Astrocyte (in vitro differentiated cells and primary cell): Measurements from ENCODE around the gene SH3BGRL. TPM values are rescaled to one million over a fixed set of nuclear protein-coding genes. Genes with fewer than 3 reads are reported as not detected.

Experiments used
- DNase-seq: peaks from one replicate; pipeline ENCODE4 v3.0.0-alpha.2; 2010; ENCODE audit warnings: low read depth
- FAIRE-seq: peaks from 2 replicates; lab custom pipeline; 2011; peaks lifted over from hg19 to GRCh38; lab: Jason Lieb, UNC
- H2AFZ ChIP-seq: 2 replicates; pipeline ENCODE4 v1.6.0; 2012; ENCODE audit warnings: low read depth, low read length, inconsistent platforms
- H3K27ac ChIP-seq: 2 replicates; pipeline ENCODE4 v1.5.1; 2011; ENCODE audit warnings: low read depth, low read length, inconsistent platforms
- H3K27me3 ChIP-seq: 2 replicates; pipeline ENCODE4 v1.6.0; 2011; ENCODE audit warnings: low read length, inconsistent platforms; ENCODE audit not compliant: insufficient read depth
- H3K36me3 ChIP-seq: 2 replicates; pipeline ENCODE4 v1.5.1; 2011; ENCODE audit warnings: low read length, inconsistent platforms; ENCODE audit not compliant: insufficient read depth
- H3K4me1 ChIP-seq: 2 replicates; pipeline ENCODE4 v1.5.1; 2011; ENCODE audit warnings: low read length, inconsistent platforms; ENCODE audit not compliant: insufficient read depth
- H3K4me2 ChIP-seq: 2 replicates; pipeline ENCODE4 v1.6.0; 2012; ENCODE audit warnings: low read length, inconsistent platforms
- H3K4me3 ChIP-seq: 2 replicates; pipeline ENCODE4 v1.5.1; 2011; ENCODE audit warnings: low read depth, mild to moderate bottlenecking, low read length, inconsistent platforms; ENCODE audit not compliant: insufficient read depth
- H3K79me2 ChIP-seq: 2 replicates; pipeline ENCODE4 v1.6.0; 2012; ENCODE audit warnings: mild to moderate bottlenecking, low read length, inconsistent platforms; ENCODE audit not compliant: insufficient read depth
- H3K9ac ChIP-seq: 2 replicates; pipeline ENCODE4 v1.6.0; 2012; ENCODE audit warnings: mild to moderate bottlenecking, low read length, inconsistent platforms
- H3K9me3 ChIP-seq: 2 replicates; pipeline ENCODE4 v1.5.1; 2012; ENCODE audit warnings: low read depth, mild to moderate bottlenecking, low read length, inconsistent platforms; ENCODE audit not compliant: insufficient read depth
- H4K20me1 ChIP-seq: 2 replicates; pipeline ENCODE4 v1.6.0; 2012; ENCODE audit warnings: low read length, inconsistent platforms; ENCODE audit not compliant: insufficient read depth
- H3K27ac Mint-ChIP-seq: one replicate; pipeline ENCODE4 v1.8.0; 2021; ENCODE audit warnings: mild to moderate bottlenecking, mixed read lengths; ENCODE audit not compliant: unreplicated experiment
- H3K27me3 Mint-ChIP-seq: one replicate; pipeline ENCODE4 v1.8.0; 2021; ENCODE audit warnings: low read depth, mixed read lengths; ENCODE audit not compliant: unreplicated experiment
- H3K36me3 Mint-ChIP-seq: one replicate; pipeline ENCODE4 v1.8.0; 2021; ENCODE audit warnings: low read depth, mixed read lengths; ENCODE audit not compliant: unreplicated experiment
- H3K4me1 Mint-ChIP-seq: one replicate; pipeline ENCODE4 v1.8.0; 2021; ENCODE audit warnings: low read depth, mixed read lengths; ENCODE audit not compliant: unreplicated experiment
- H3K4me3 Mint-ChIP-seq: one replicate; pipeline ENCODE4 v1.8.0; 2021; ENCODE audit warnings: mild to moderate bottlenecking, moderate library complexity, mixed read lengths; ENCODE audit not compliant: unreplicated experiment
- H3K9me3 Mint-ChIP-seq: one replicate; pipeline ENCODE4 v1.8.0; 2021; ENCODE audit warnings: mild to moderate bottlenecking, mixed read lengths; ENCODE audit not compliant: unreplicated experiment
- EZH2 ChIP-seq: IDR thresholded peaks from 2 replicates; pipeline ENCODE4 v1.6.1; 2012; ENCODE audit warnings: mild to moderate bottlenecking, low read length, inconsistent platforms; ENCODE audit not compliant: insufficient read depth
- total RNA-seq: library from RNA; stranded (reverse); gene quantifications from 2 replicates; pipeline ENCODE4 v1.2.1, GENCODE V29; 2021
- TF ChIP-seq, protein P1 (sequence below): IDR thresholded peaks from 2 replicates; pipeline ENCODE4 v1.5.1; 2011; ENCODE audit warnings: low read depth, mild to moderate bottlenecking, inconsistent platforms, low read length, moderate library complexity; ENCODE audit not compliant: insufficient read depth

Gene SH3BGRL
- total RNA-seq, 1 donor from 2014 or later, result 132 TPM

DNA sequence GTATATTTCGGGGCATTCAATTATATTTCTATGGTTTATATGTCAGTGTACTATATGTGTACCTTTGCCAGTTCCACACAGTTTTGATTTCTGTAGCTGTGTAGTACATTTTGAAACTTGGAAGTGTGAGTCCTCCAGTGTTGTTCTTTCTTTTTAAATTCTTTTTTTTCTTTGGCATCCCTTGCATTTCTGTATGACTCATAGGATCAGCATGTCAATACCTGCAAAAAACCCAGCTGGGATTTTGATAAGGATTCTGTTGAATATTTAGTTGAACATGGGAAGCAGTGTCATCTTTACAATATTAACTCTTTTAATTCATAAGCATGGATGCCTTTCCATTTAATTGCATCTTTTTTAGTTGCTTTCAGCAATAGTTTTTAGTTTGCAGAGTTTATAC, 100.0 kb downstream of the SH3BGRL start:
- no peaks in the 10 kb centered on the region for H3K4me1 ChIP-seq
- H3K36me3 Mint-ChIP-seq, result no peaks in the 10 kb centered on the region
- no peaks in the 10 kb centered on the region for H3K27me3 ChIP-seq
- no peak overlapping the region for H3K4me3 ChIP-seq
- H3K9ac ChIP-seq, result no peak overlapping the region
- no peaks in the 10 kb centered on the region for H3K27me3 Mint-ChIP-seq
- no peak overlapping the region for H3K4me2 ChIP-seq
- H3K36me3 ChIP-seq, result no peaks in the 10 kb centered on the region
- no peaks in the 10 kb centered on the region for H3K79me2 ChIP-seq
- peaks cover 3% of the 10 kb centered on the region for H3K4me1 Mint-ChIP-seq
- peak; percentile 76 for FAIRE-seq
- H4K20me1 ChIP-seq, result no peaks in the 10 kb centered on the region
- H3K9me3 Mint-ChIP-seq, result no peaks in the 10 kb centered on the region
- no peaks in the 10 kb centered on the region for H3K9me3 ChIP-seq
- H3K27ac Mint-ChIP-seq, result no peak overlapping the region
- H3K4me3 Mint-ChIP-seq, result no peak overlapping the region
- no peak overlapping the region for H2AFZ ChIP-seq
- TF ChIP-seq EZH2, result no peak
- TF ChIP-seq, protein P1, sequence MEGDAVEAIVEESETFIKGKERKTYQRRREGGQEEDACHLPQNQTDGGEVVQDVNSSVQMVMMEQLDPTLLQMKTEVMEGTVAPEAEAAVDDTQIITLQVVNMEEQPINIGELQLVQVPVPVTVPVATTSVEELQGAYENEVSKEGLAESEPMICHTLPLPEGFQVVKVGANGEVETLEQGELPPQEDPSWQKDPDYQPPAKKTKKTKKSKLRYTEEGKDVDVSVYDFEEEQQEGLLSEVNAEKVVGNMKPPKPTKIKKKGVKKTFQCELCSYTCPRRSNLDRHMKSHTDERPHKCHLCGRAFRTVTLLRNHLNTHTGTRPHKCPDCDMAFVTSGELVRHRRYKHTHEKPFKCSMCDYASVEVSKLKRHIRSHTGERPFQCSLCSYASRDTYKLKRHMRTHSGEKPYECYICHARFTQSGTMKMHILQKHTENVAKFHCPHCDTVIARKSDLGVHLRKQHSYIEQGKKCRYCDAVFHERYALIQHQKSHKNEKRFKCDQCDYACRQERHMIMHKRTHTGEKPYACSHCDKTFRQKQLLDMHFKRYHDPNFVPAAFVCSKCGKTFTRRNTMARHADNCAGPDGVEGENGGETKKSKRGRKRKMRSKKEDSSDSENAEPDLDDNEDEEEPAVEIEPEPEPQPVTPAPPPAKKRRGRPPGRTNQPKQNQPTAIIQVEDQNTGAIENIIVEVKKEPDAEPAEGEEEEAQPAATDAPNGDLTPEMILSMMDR, result no peak
- H3K27ac ChIP-seq, result no peak overlapping the region
- DNase-seq, result peak; percentile 2

DNA sequence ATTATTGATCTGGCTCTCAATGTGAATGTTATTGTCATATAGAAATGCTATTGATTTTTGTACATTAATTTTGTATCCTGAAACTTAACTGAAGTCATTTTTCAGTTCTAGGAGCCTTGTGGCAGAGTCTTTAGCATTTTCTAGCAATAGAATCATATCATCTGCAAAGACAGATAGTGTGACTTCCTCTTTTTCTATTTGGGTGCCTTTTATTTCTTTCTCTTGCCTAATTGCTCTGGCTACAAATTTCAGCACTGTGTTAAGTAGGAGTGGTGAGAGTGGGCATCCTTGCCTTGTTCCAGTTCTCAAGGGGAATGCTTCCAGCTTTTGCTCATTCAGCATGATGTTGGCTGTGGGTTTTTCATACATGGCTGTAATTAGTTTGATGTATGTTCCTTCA, 102.7 kb downstream of the SH3BGRL start:
- no peaks in the 10 kb centered on the region for H3K36me3 Mint-ChIP-seq
- H4K20me1 ChIP-seq, result no peaks in the 10 kb centered on the region
- H3K4me3 ChIP-seq, result no peak overlapping the region
- no peaks in the 10 kb centered on the region for H3K9me3 Mint-ChIP-seq
- no peaks in the 10 kb centered on the region for H3K79me2 ChIP-seq
- no peak overlapping the region for H3K27ac ChIP-seq
- no peak overlapping the region for H3K4me3 Mint-ChIP-seq
- H2AFZ ChIP-seq, result no peak overlapping the region
- DNase-seq, result no peak
- TF ChIP-seq, protein P1, result no peak
- no peak for TF ChIP-seq EZH2
- FAIRE-seq, result no peak
- no peaks in the 10 kb centered on the region for H3K27me3 ChIP-seq
- H3K9me3 ChIP-seq, result no peaks in the 10 kb centered on the region
- no peak overlapping the region for H3K4me2 ChIP-seq
- H3K36me3 ChIP-seq, result no peaks in the 10 kb centered on the region
- no peak overlapping the region for H3K9ac ChIP-seq
- H3K4me1 Mint-ChIP-seq, result peaks cover 3% of the 10 kb centered on the region
- H3K27ac Mint-ChIP-seq, result no peak overlapping the region
- no peaks in the 10 kb centered on the region for H3K27me3 Mint-ChIP-seq
- H3K4me1 ChIP-seq, result no peaks in the 10 kb centered on the region

DNA sequence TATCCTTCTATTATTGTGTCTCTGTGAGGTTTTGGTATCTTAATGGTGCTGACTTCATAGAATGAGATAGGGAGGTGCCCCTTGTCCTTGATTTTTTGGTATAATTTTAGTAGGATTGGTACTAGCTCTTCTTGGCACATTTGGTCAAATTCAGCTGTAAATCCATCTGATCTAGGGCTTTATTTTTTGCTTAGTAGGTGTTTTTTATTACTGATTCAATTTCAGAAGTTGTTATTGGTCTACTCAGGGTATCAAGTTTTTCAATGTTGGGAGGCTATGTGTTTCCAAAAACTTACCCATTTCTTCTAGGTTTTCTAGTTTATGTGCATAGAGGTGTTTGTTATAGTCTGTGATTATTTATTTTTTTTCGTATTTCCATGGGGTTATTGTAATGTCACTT, 103.3 kb downstream of the SH3BGRL start:
- Histone ChIP-seq H3K9ac (no peak overlapping the region), H3K27ac (no peak overlapping the region), H3K79me2 (no peaks in the 10 kb centered on the region), H3K4me3 (no peak overlapping the region), H3K4me2 (no peak overlapping the region), H3K27me3 (no peaks in the 10 kb centered on the region), H3K9me3 (no peaks in the 10 kb centered on the region), H3K4me1 (no peaks in the 10 kb centered on the region), H3K36me3 (no peaks in the 10 kb centered on the region), H4K20me1 (no peaks in the 10 kb centered on the region), H2AFZ (no peak overlapping the region)
- Mint-ChIP-seq H3K4me3 (no peak overlapping the region), H3K4me1 (peaks cover 3% of the 10 kb centered on the region), H3K36me3 (no peaks in the 10 kb centered on the region), H3K27me3 (no peaks in the 10 kb centered on the region), H3K27ac (no peak overlapping the region), H3K9me3 (no peaks in the 10 kb centered on the region)
- DNase-seq (no peak), FAIRE-seq (peak; percentile 94)
- TF ChIP-seq, protein P1, result no peak
- TF ChIP-seq EZH2, result no peak
